GM23248 (cell line): ENCODE data around the gene PDLIM5. TPM values are rescaled to one million over a fixed set of nuclear protein-coding genes. Genes with fewer than 3 reads are reported as not detected.

Experiments used
- DNase-seq: peaks from one replicate; pipeline ENCODE4 v3.0.0-alpha.2; 2015
- H2AFZ ChIP-seq: fragments of 200-600 bp; sonication (generic); 2 replicates; pipeline ENCODE4 v1.6.1; 2016; ENCODE audit warnings: antibody characterized with exemption
- H3F3A ChIP-seq: fragments of 200-600 bp; sonication (generic); 2 replicates; pipeline ENCODE4 v1.6.1; 2016; ENCODE audit warnings: mild to moderate bottlenecking, antibody characterized with exemption, mixed run types; ENCODE audit not compliant: insufficient read depth
- H3K27ac ChIP-seq: fragments of 200-600 bp; sonication (generic); 2 replicates; pipeline ENCODE4 v1.5.1; 2016; ENCODE audit warnings: mild to moderate bottlenecking
- H3K27me3 ChIP-seq: fragments of 200-600 bp; sonication (generic); replicated peaks from 2 replicates; pipeline ENCODE4 v1.6.1; 2016; ENCODE audit warnings: mild to moderate bottlenecking; ENCODE audit not compliant: insufficient read depth
- H3K36me3 ChIP-seq: fragments of 200-600 bp; sonication (generic); 2 replicates; pipeline ENCODE4 v1.6.1; 2016; ENCODE audit warnings: low read depth, mild to moderate bottlenecking
- H3K4me1 ChIP-seq: fragments of 200-600 bp; sonication (generic); 2 replicates; pipeline ENCODE4 v1.6.1; 2016; ENCODE audit warnings: mild to moderate bottlenecking; ENCODE audit not compliant: insufficient read depth
- H3K4me2 ChIP-seq: fragments of 200-600 bp; sonication (generic); one replicate; pipeline ENCODE4 v1.6.1; 2016; ENCODE audit warnings: mild to moderate bottlenecking; ENCODE audit not compliant: unreplicated experiment
- H3K4me3 ChIP-seq: fragments of 200-600 bp; sonication (generic); 2 replicates; pipeline ENCODE4 v1.5.1; 2016; ENCODE audit warnings: mild to moderate bottlenecking
- H3K79me2 ChIP-seq: fragments of 200-600 bp; sonication (generic); 2 replicates; pipeline ENCODE4 v1.6.1; 2016; ENCODE audit warnings: mild to moderate bottlenecking; ENCODE audit not compliant: insufficient read depth
- H3K9ac ChIP-seq: fragments of 200-600 bp; sonication (generic); 2 replicates; pipeline ENCODE4 v1.6.1; 2016; ENCODE audit warnings: mild to moderate bottlenecking
- H3K9me2 ChIP-seq: fragments of 200-600 bp; sonication (generic); 2 replicates; pipeline ENCODE4 v1.6.1; 2016; ENCODE audit warnings: mixed run types, mild to moderate bottlenecking, moderate library complexity; ENCODE audit not compliant: insufficient read depth
- H3K9me3 ChIP-seq: fragments of 200-600 bp; sonication (generic); one replicate; pipeline ENCODE4 v1.6.1; 2017; ENCODE audit warnings: low read depth
- H4K20me1 ChIP-seq: fragments of 200-600 bp; sonication (generic); 2 replicates; pipeline ENCODE4 v1.6.0; 2016; ENCODE audit not compliant: insufficient read depth
- EZH2 ChIP-seq: fragments of 200-600 bp; sonication (generic); IDR thresholded peaks from 2 replicates; pipeline ENCODE4 v1.6.1; 2018; ENCODE audit warnings: antibody characterized with exemption, mild to moderate bottlenecking; ENCODE audit not compliant: insufficient read depth, poor library complexity, severe bottlenecking
- EZH2phosphoT487 ChIP-seq: fragments of 200-600 bp; sonication (generic); IDR thresholded peaks from 2 replicates; pipeline ENCODE4 v1.6.1; 2018; ENCODE audit warnings: antibody characterized with exemption, moderate library complexity, mild to moderate bottlenecking, low read depth; ENCODE audit not compliant: insufficient read depth
- WGBS, 2 experiments: methylation state at CpG; one replicate each; pipeline ENCODE4 v1.1.6; 2015 to 2017; ENCODE audit warnings: low lambda C conversion rate in 2 of 2, low coverage in 1 of 2; ENCODE audit errors: missing lambda C conversion rate in 2 of 2; 5-methylcytosine and 5-hydroxymethylcytosine counted together
- in situ Hi-C: fragments of 300-500 bp; cut with MboI; formaldehyde crosslinking; loops from 2 replicates; pipeline ENCODE4 v1.15.0; 2020
- polyA plus RNA-seq: library from polyadenylated mRNA; unstranded; fragments of >200 nt; fragmentation: Nextera tagmentation; extraction: Ambion mirVana; gene quantifications from 2 replicates; pipeline ENCODE4 v1.2.1, GENCODE V29; 2016
- total RNA-seq: library from RNA; depleted of rRNA; stranded (reverse); fragments of >200 nt; shearing (Covaris generic); gene quantifications from 2 replicates; pipeline ENCODE4 v1.2.3, GENCODE V29; 2014

PDLIM5 gene
- total and polyA plus RNA-seq, 2 experiments from 2014 or later, result 115 to 149 TPM

- in situ Hi-C loops, result loop anchor here (25.0 kb wide), 1 partner anchor 702 kb away; no protein-coding TSS in a partner anchor
- Histone ChIP-seq H3F3A (peaks cover 26% of the 10 kb centered on the region; the same call in 1 of the 2 replicates), H3K4me1 (peaks cover 57% of the 10 kb centered on the region), H3K4me3 (peak overlapping the region; percentile 39; the same call in 1 of the 2 replicates), H3K4me2 (peak overlapping the region; percentile 38), H2AFZ (0 out of 2 replicates have a peak overlapping the region, but pooled peaks have one; percentile 21), H3K36me3 (no peaks in the 10 kb centered on the region), H3K9me2 (no peaks in the 10 kb centered on the region), H3K79me2 (no peaks in the 10 kb centered on the region; the same call in 1 of the 2 replicates), H3K27me3 (no peaks in the 10 kb centered on the region), H3K9ac (peak overlapping the region; percentile 59), H4K20me1 (no peaks in the 10 kb centered on the region), H3K27ac (peak overlapping the region; percentile 84), H3K9me3 (no peaks in the 10 kb centered on the region)
- peak; percentile 93 for DNase-seq
- 42 to 51% methylated on average over 10 of the region's 10 CpGs for WGBS, 2 experiments
- TF ChIP-seq EZH2 (no peak), EZH2phosphoT487 (no peak)
Observed at GRCh38 chr4:94410678-94411206, 41.0 kb upstream of the PDLIM5 start.

GRCh38 chr4:94411296-94411695, 40.4 kb upstream of the PDLIM5 start:
- no peaks in the 10 kb centered on the region for H3K9me2 ChIP-seq
- no peaks in the 10 kb centered on the region for H3K27me3 ChIP-seq
- 0 out of 2 replicates have a peak overlapping the region, but pooled peaks have one; percentile 37 for H3K9ac ChIP-seq
- H3K27ac ChIP-seq, result peak overlapping the region; percentile 84
- H3K36me3 ChIP-seq, result no peaks in the 10 kb centered on the region
- H3K79me2 ChIP-seq, result no peaks in the 10 kb centered on the region; the same call in 1 of the 2 replicates
- TF ChIP-seq EZH2, result no peak
- no peak for TF ChIP-seq EZH2phosphoT487
- H3K9me3 ChIP-seq, result no peaks in the 10 kb centered on the region
- DNase-seq, result peak; percentile 35
- no peak overlapping the region for H2AFZ ChIP-seq
- no peak overlapping the region for H3K4me3 ChIP-seq
- in situ Hi-C loops, result loop anchor here (25.0 kb wide), 1 partner anchor 701 kb away; no protein-coding TSS in a partner anchor
- peaks cover 57% of the 10 kb centered on the region for H3K4me1 ChIP-seq
- peak overlapping the region; percentile 66 for H3K4me2 ChIP-seq
- H3F3A ChIP-seq, result peaks cover 26% of the 10 kb centered on the region; the same call in 1 of the 2 replicates
- H4K20me1 ChIP-seq, result no peaks in the 10 kb centered on the region

DNA sequence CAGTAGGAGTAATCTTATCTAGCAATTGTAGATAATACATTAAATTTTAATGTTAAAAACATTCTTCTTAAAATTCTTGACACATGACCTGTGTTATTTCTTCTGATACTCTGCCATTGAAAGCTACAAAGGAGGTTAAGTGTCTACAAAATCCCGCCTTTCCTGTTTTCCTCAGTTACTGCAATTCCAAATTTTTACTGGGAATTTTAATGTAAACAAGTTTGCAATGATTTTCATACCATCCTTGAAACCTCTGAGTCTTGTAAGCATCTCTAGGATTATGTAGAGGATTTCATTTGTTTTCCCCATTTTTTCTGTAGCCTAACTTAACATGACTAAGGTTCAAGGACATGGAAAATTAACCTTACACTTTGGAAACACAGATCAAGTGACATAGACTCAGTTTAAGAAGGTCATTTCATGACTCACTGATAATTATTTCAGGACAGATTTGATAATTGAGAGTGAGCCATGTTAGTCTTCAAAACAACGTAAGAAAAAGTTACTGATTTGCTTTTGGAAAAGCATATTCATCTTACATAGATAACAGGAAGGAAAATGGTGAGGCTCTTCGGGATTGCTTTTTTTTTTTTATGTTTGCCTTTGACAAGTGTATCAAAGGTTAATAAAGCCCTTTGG, 39.6 kb upstream of the PDLIM5 start:
- H4K20me1 ChIP-seq, result no peaks in the 10 kb centered on the region
- H3K9ac ChIP-seq, result 0 out of 2 replicates have a peak overlapping the region, but pooled peaks have one; percentile 10
- no peaks in the 10 kb centered on the region for H3K9me2 ChIP-seq
- H3K4me3 ChIP-seq, result peak overlapping the region; percentile 49
- no peaks in the 10 kb centered on the region for H3K9me3 ChIP-seq
- H3K4me1 ChIP-seq, result peaks cover 57% of the 10 kb centered on the region
- no peak for DNase-seq
- no peaks in the 10 kb centered on the region; the same call in 1 of the 2 replicates for H3K79me2 ChIP-seq
- in situ Hi-C loops, result loop anchor here (25.0 kb wide), 1 partner anchor 700 kb away; no protein-coding TSS in a partner anchor
- no peaks in the 10 kb centered on the region for H3K36me3 ChIP-seq
- peaks cover 26% of the 10 kb centered on the region; the same call in 1 of the 2 replicates for H3F3A ChIP-seq
- peak overlapping the region; percentile 66 for H3K4me2 ChIP-seq
- H2AFZ ChIP-seq, result peak overlapping the region; percentile 5; the same call in 1 of the 2 replicates
- peak overlapping the region; percentile 84 for H3K27ac ChIP-seq
- WGBS, 2 experiments, result 33 to 35% methylated on average over 3 of the region's 3 CpGs
- no peak for TF ChIP-seq EZH2phosphoT487
- TF ChIP-seq EZH2, result no peak
- H3K27me3 ChIP-seq, result no peaks in the 10 kb centered on the region

GRCh38 chr4:94412658-94413038, 39.1 kb upstream of the PDLIM5 start:
- Histone ChIP-seq H3K27ac (peak overlapping the region; percentile 84), H3K9ac (peak overlapping the region; percentile 10; the same call in 1 of the 2 replicates), H2AFZ (peak overlapping the region; percentile 5; the same call in 1 of the 2 replicates), H3K79me2 (no peaks in the 10 kb centered on the region), H3K4me1 (peaks cover 56% of the 10 kb centered on the region), H3K4me2 (peak overlapping the region; percentile 66), H3K36me3 (no peaks in the 10 kb centered on the region), H3F3A (peaks cover 26% of the 10 kb centered on the region; the same call in 1 of the 2 replicates), H3K27me3 (no peaks in the 10 kb centered on the region), H3K9me3 (no peaks in the 10 kb centered on the region), H3K9me2 (no peaks in the 10 kb centered on the region), H4K20me1 (no peaks in the 10 kb centered on the region), H3K4me3 (peak overlapping the region; percentile 49)
- in situ Hi-C loops, result loop anchor here (25.0 kb wide), 1 partner anchor 700 kb away; no protein-coding TSS in a partner anchor
- TF ChIP-seq EZH2, result no peak
- WGBS, 2 experiments, result 0 to 1% methylated on average over 6 of the region's 6 CpGs
- DNase-seq, result peak; percentile 80
